ENCODE results near the gene CCL15.

- TF ChIP-seq CTCF (IDR thresholded peaks at IDR 0.05) (no peak), POLR2AphosphoS5 (IDR thresholded peaks at IDR 0.05) (no peak)
These were observed 2.6 kb downstream of the CCL15 start for GRCh38 chr17:35998756-35999155.

Measured in suprapubic skin (tissue), 3 donors.